Activated CD4-positive, alpha-beta memory T cell treated with anti-CD3 and anti-CD28 coated beads for 36 hours (primary cell): Measurements from ENCODE around the gene GANAB. TPM values are rescaled to one million over a fixed set of nuclear protein-coding genes. Genes with fewer than 3 reads are reported as not detected.

Source experiments
- total RNA-seq, 2 experiments: library from RNA; stranded (reverse); gene quantifications; one replicate each; pipeline ENCODE4 v1.2.3, GENCODE V29; 2021

Gene GANAB
- total RNA-seq, 2 experiments from 2014 or later: 247 to 249 TPM

Other genes with a start within 250 kb of the GANAB start
- not detected for gene SCGB1A1, start 227.6 kb downstream of the GANAB start, total RNA-seq
- 10 to 100 TPM; 83.7 to 85.2 TPM for gene AHNAK, start 99.8 kb downstream of the GANAB start, total RNA-seq
- 1,000 to 10,000 TPM; 1,956 to 1,989 TPM for gene EEF1G, start 72.7 kb downstream of the GANAB start, total RNA-seq
- gene TUT1, start 55.1 kb downstream of the GANAB start, total RNA-seq: 10 to 100 TPM; 32.7 to 34.2 TPM
- gene MTA2, start 44.7 kb downstream of the GANAB start, total RNA-seq: 100 to 1,000 TPM; 166 to 167 TPM
- gene EML3, start 33.8 kb downstream of the GANAB start, total RNA-seq: 100 to 1,000 TPM; 113 to 116 TPM
- gene ROM1, start 33.4 kb downstream of the GANAB start, total RNA-seq: 1 to 10 TPM; 1.1 to 1.5 TPM
- gene B3GAT3, start 24.6 kb downstream of the GANAB start, total RNA-seq: 10 to 100 TPM; 67.0 to 70.4 TPM
- gene INTS5, start 6.7 kb upstream of the GANAB start, total RNA-seq: 10 to 100 TPM; 30.2 to 30.8 TPM
- gene C11orf98, start 18.6 kb upstream of the GANAB start, total RNA-seq: 100 to 1,000 TPM; 107 to 110 TPM
- 10 to 100 TPM; 27.7 to 33.9 TPM for gene CSKMT, start 18.7 kb upstream of the GANAB start, total RNA-seq
- gene UQCC3, start 25.1 kb upstream of the GANAB start, total RNA-seq: 1 to 10 TPM; 6.0 to 6.2 TPM
- gene LBHD1, start 25.7 kb upstream of the GANAB start, total RNA-seq: 10 to 100 TPM; 10.8 to 14.1 TPM
- gene UBXN1, start 32.5 kb upstream of the GANAB start, total RNA-seq: 100 to 1,000 TPM; 110 to 116 TPM
- under 1 TPM; 0.12 to 0.21 TPM for gene LRRN4CL, start 42.9 kb upstream of the GANAB start, total RNA-seq
- gene BSCL2, start 60.8 kb upstream of the GANAB start, total RNA-seq: 10 to 100 TPM; 18.0 to 20.4 TPM
- not detected for gene GNG3, start 61.1 kb upstream of the GANAB start, total RNA-seq
- 10 to 100 TPM; 56.0 to 62.3 TPM for gene HNRNPUL2, start 80.8 kb upstream of the GANAB start, total RNA-seq
- gene TTC9C, start 81.9 kb upstream of the GANAB start, total RNA-seq: 10 to 100 TPM; 37.6 to 43.0 TPM
- gene ZBTB3, start 107.5 kb upstream of the GANAB start, total RNA-seq: 1 to 10 TPM; 8.4 to 9.7 TPM
- 100 to 1,000 TPM; 116 to 124 TPM for gene POLR2G, start 115.0 kb upstream of the GANAB start, total RNA-seq
- 10 to 100 TPM; 11.9 to 12.0 TPM for gene TAF6L, start 124.8 kb upstream of the GANAB start, total RNA-seq
- gene TMEM179B, start 140.8 kb upstream of the GANAB start, total RNA-seq: 10 to 100 TPM; 25.0 to 25.5 TPM
- gene TMEM223, start 145.4 kb upstream of the GANAB start, total RNA-seq: 10 to 100 TPM in 1 of 2 experiments, 1 to 10 TPM in 1; 9.2 to 10.2 TPM
- 10 to 100 TPM; 70.8 to 83.6 TPM for gene NXF1, start 158.8 kb upstream of the GANAB start, total RNA-seq
- gene STX5, start 185.4 kb upstream of the GANAB start, total RNA-seq: 10 to 100 TPM; 24.6 to 29.2 TPM
- under 1 TPM in 1 of 2 experiments, not detected in 1; 0.53 TPM for gene TEX54, start 186.2 kb upstream of the GANAB start, total RNA-seq
- gene WDR74, start 193.0 kb upstream of the GANAB start, total RNA-seq: 10 to 100 TPM; 72.6 to 73.0 TPM
- gene SLC3A2, start 234.3 kb upstream of the GANAB start, total RNA-seq: 100 to 1,000 TPM; 309 to 314 TPM